GM18907 (cell line): ENCODE measurements around the gene RNF4.
"Not testable (repeated sequence)": the region's sequence is repeated elsewhere in the genome, so short reads cannot be mapped to it uniquely, and the experiment has no call there.

Experiments
- ATAC-seq: cut with Tn5 transposase; IDR thresholded peaks from one replicate; pipeline ENCODE4 v1.9.1; 2021; ENCODE audit warnings: mild to moderate bottlenecking, moderate library complexity; ENCODE audit not compliant: unreplicated experiment

RNF4 gene

GRCh38 chr4:2485956-2486355 lies 17.1 kb downstream of the RNF4 start:
- no peak for ATAC-seq

GRCh38 chr4:2486981-2487380 lies 18.1 kb downstream of the RNF4 start:
- ATAC-seq, result no peak

- peak; percentile 61 for ATAC-seq
These were observed 18.7 kb downstream of the RNF4 start for GRCh38 chr4:2487632-2488031.

GRCh38 chr4:2489081-2489805 lies 20.3 kb downstream of the RNF4 start:
- ATAC-seq, result no peak

- ATAC-seq, result no peak
These were observed 21.1 kb downstream of the RNF4 start for GRCh38 chr4:2489841-2490552.

GRCh38 chr4:2492970-2493369 lies 24.1 kb downstream of the RNF4 start:
- ATAC-seq, result no peak

- no peak for ATAC-seq
These were observed 26.1 kb downstream of the RNF4 start for GRCh38 chr4:2494992-2495391.

- no peak for ATAC-seq
These were observed 28.4 kb downstream of the RNF4 start for GRCh38 chr4:2497324-2497723.

GRCh38 chr4:2497931-2498330 lies 29.0 kb downstream of the RNF4 start:
- peak; percentile 69 for ATAC-seq

GRCh38 chr4:2500547-2500946 lies 31.6 kb downstream of the RNF4 start:
- no peak for ATAC-seq

GRCh38 chr4:2501034-2501594 lies 32.2 kb downstream of the RNF4 start:
- ATAC-seq, result no peak

GRCh38 chr4:2503809-2504208 lies 34.9 kb downstream of the RNF4 start:
- ATAC-seq, result no peak

GRCh38 chr4:2507259-2507658 lies 38.4 kb downstream of the RNF4 start:
- ATAC-seq, result no peak

GRCh38 chr4:2507855-2508254 lies 38.9 kb downstream of the RNF4 start:
- ATAC-seq, result no peak

GRCh38 chr4:2510351-2511259 lies 41.7 kb downstream of the RNF4 start:
- ATAC-seq, result no peak

GRCh38 chr4:2511645-2512131 lies 42.8 kb downstream of the RNF4 start:
- no peak for ATAC-seq

- ATAC-seq, result no peak
These were observed 43.7 kb downstream of the RNF4 start for GRCh38 chr4:2512396-2513135.

GRCh38 chr4:2514193-2514592 lies 45.3 kb downstream of the RNF4 start:
- ATAC-seq, result not testable (repeated sequence)

GRCh38 chr4:2514944-2515343 lies 46.0 kb downstream of the RNF4 start:
- not testable (repeated sequence) for ATAC-seq

- no peak for ATAC-seq
These were observed 47.1 kb downstream of the RNF4 start for GRCh38 chr4:2515830-2516550.
